ENCODE measurements around the gene PHC1.
"Not testable (repeated sequence)": the region's sequence is repeated elsewhere in the genome, so short reads cannot be mapped to it uniquely, and the experiment has no call there.

The PHC1 gene

GRCh38 chr12:8914033-8914715, at the start of gene PHC1:
PHC1 (plus strand) TSS chr12:8914509; CDS start chr12:8917678, 3,169 bp downstream.
- not testable (repeated sequence) for DNase-seq (ENCODE audit: low read depth, low spot score)

- DNase-seq (ENCODE audit: low read depth, low spot score): no peak
Measured at GRCh38 chr12:8866429-8866828, 47.9 kb upstream of the PHC1 start.

GRCh38 chr12:8867009-8867408, 47.3 kb upstream of the PHC1 start:
- DNase-seq (ENCODE audit: low read depth, low spot score): no peak

GRCh38 chr12:8867786-8868185, 46.5 kb upstream of the PHC1 start:
- no peak for DNase-seq (ENCODE audit: low read depth, low spot score)

- DNase-seq (ENCODE audit: low read depth, low spot score): no peak
Measured at GRCh38 chr12:8870586-8870985, 43.7 kb upstream of the PHC1 start.

- DNase-seq (ENCODE audit: low read depth, low spot score): no peak
Measured at GRCh38 chr12:8871068-8871467, 43.2 kb upstream of the PHC1 start.

GRCh38 chr12:8876887-8877286, 37.4 kb upstream of the PHC1 start:
- DNase-seq (ENCODE audit: low read depth, low spot score): no peak

- no peak for DNase-seq (ENCODE audit: low read depth, low spot score)
Measured at GRCh38 chr12:8886502-8887284, 27.6 kb upstream of the PHC1 start.

- DNase-seq (ENCODE audit: low read depth, low spot score): no peak
Measured at GRCh38 chr12:8887285-8887715, 27.0 kb upstream of the PHC1 start.

- DNase-seq (ENCODE audit: low read depth, low spot score): no peak
Measured at GRCh38 chr12:8890313-8891085, 23.8 kb upstream of the PHC1 start.

- DNase-seq (ENCODE audit: low read depth, low spot score): no peak
Measured at GRCh38 chr12:8891976-8892375, 22.3 kb upstream of the PHC1 start.

- DNase-seq (ENCODE audit: low read depth, low spot score): no peak
Measured at GRCh38 chr12:8894378-8894777, 19.9 kb upstream of the PHC1 start.

GRCh38 chr12:8894986-8895385, 19.3 kb upstream of the PHC1 start:
- no peak for DNase-seq (ENCODE audit: low read depth, low spot score)

- DNase-seq (ENCODE audit: low read depth, low spot score): no peak
Measured at GRCh38 chr12:8897081-8897480, 17.2 kb upstream of the PHC1 start.

GRCh38 chr12:8899830-8900229, 14.5 kb upstream of the PHC1 start:
- DNase-seq (ENCODE audit: low read depth, low spot score): no peak

GRCh38 chr12:8902703-8903102, 11.6 kb upstream of the PHC1 start:
- DNase-seq (ENCODE audit: low read depth, low spot score): not testable (repeated sequence)

GRCh38 chr12:8903646-8904045, 10.7 kb upstream of the PHC1 start:
- DNase-seq (ENCODE audit: low read depth, low spot score): no peak

GRCh38 chr12:8904665-8905064, 9.6 kb upstream of the PHC1 start:
- no peak for DNase-seq (ENCODE audit: low read depth, low spot score)

GRCh38 chr12:8905546-8905945, 8.8 kb upstream of the PHC1 start:
- no peak for DNase-seq (ENCODE audit: low read depth, low spot score)

GRCh38 chr12:8906266-8907180, 7.8 kb upstream of the PHC1 start:
- DNase-seq (ENCODE audit: low read depth, low spot score): no peak

- no peak for DNase-seq (ENCODE audit: low read depth, low spot score)
Measured at GRCh38 chr12:8907513-8907912, 6.8 kb upstream of the PHC1 start.
